GM12878 (cell line): ENCODE results near the gene SPATA24. TPM values are rescaled to one million over a fixed set of nuclear protein-coding genes. Genes with fewer than 3 reads are reported as not detected.
A peak's percentile ranks its signal among the peaks of the same experiment; 100 is the strongest.

Source experiments
- ATF3 ChIP-seq: IDR thresholded peaks from 2 replicates; pipeline ENCODE4 v1.6.1; 2011; ENCODE audit warnings: low read depth, mild to moderate bottlenecking, low read length, moderate library complexity, borderline replicate concordance; ENCODE audit errors: extremely low read depth
- ATF7 ChIP-seq: fragments of 450-650 bp; IDR thresholded peaks from 2 replicates; pipeline ENCODE4 v1.6.1; 2016; ENCODE audit warnings: low read depth, mild to moderate bottlenecking
- CEBPB ChIP-seq, 2 experiments: fragments of 150-350 bp in 1 of 2; IDR thresholded peaks; 2 replicates each; pipeline ENCODE4 v1.6.1; 2012 to 2014; ENCODE audit warnings: low read depth in 2 of 2, low read length in 2 of 2, borderline replicate concordance in 1 of 2, inconsistent platforms in 1 of 2
- EGR1 ChIP-seq, 2 experiments: IDR thresholded peaks; 1 replicate in 1 of 2; 2 replicates in 1 of 2; pipeline ENCODE4 v1.6.1; 2011 to 2012; ENCODE audit warnings: low read depth in 2 of 2, low read length in 2 of 2, borderline replicate concordance in 1 of 2, mild to moderate bottlenecking in 1 of 2, moderate library complexity in 1 of 2
- HDGF ChIP-seq: fragments of 450-650 bp; IDR thresholded peaks from 2 replicates; pipeline ENCODE4 v1.6.1; 2016; ENCODE audit warnings: antibody characterized with exemption
- IKZF1 ChIP-seq: fragments of 450-650 bp; conservative IDR thresholded peaks from 2 replicates; pipeline ENCODE4 v1.6.1; 2017; ENCODE audit warnings: antibody characterized with exemption, mild to moderate bottlenecking
- KLF5 ChIP-seq: fragments of 450-650 bp; IDR thresholded peaks from 2 replicates; pipeline ENCODE4 v1.6.1; 2014; ENCODE audit warnings: mild to moderate bottlenecking; ENCODE audit not compliant: partially characterized antibody
- RAD51 ChIP-seq: fragments of 450-650 bp; IDR thresholded peaks from 2 replicates; pipeline ENCODE4 v1.6.1; 2016; ENCODE audit warnings: moderate library complexity, mild to moderate bottlenecking, inconsistent platforms
- SMAD5 ChIP-seq: IDR thresholded peaks from 2 replicates; pipeline ENCODE4 v1.6.1; 2016; ENCODE audit warnings: antibody characterized with exemption, low read depth
- YBX1 ChIP-seq: fragments of 450-650 bp; IDR thresholded peaks from 2 replicates; pipeline ENCODE4 v1.6.1; 2016; ENCODE audit warnings: antibody characterized with exemption
- ZBED1 ChIP-seq: IDR thresholded peaks from 2 replicates; pipeline ENCODE4 v1.6.1; 2016; ENCODE audit warnings: borderline replicate concordance
- ZNF24 ChIP-seq: fragments of 450-650 bp; IDR thresholded peaks from 2 replicates; pipeline ENCODE4 v1.6.1; 2017; ENCODE audit warnings: antibody characterized with exemption, mild to moderate bottlenecking
- ZNF274 ChIP-seq: IDR thresholded peaks from one replicate; pipeline ENCODE4 v1.8.0; 2011; ENCODE audit not compliant: insufficient read length, insufficient read depth
- ZNF384 ChIP-seq: IDR thresholded peaks from 2 replicates; pipeline ENCODE4 v1.6.1; 2012; ENCODE audit warnings: low read depth, mild to moderate bottlenecking, low read length, improper control_type of control experiment, borderline replicate concordance
- polyA plus RNA-seq, 11 experiments: library from polyadenylated mRNA; depleted of rRNA in 4 of 11; unstranded in 6 of 11; stranded (reverse) in 5 of 11; fragments of >200 nt; fragmentation: Nextera tagmentation in 4 of 11; fragmentation: Illumina TruSeq in 1 of 11; extraction: Ambion mirVana in 4 of 11; extraction: Trizol in 1 of 11; gene quantifications; 1 replicate in 1 of 11; 2 replicates in 10 of 11; pipeline versions ENCODE4 v1.2.1 to v1.2.3, GENCODE V29; 2011 to 2016; ENCODE audit warnings: inconsistent platforms in 2 of 11, missing spikeins in 2 of 11, low read depth in 1 of 11
- total RNA-seq, 4 experiments: library from RNA; depleted of rRNA in 3 of 4; stranded (reverse); fragments of >200 nt in 3 of 4; fragmentation: Illumina TruSeq in 1 of 4; extraction: Trizol in 1 of 4; gene quantifications; 2 replicates each; pipeline versions ENCODE4 v1.2.1 to v1.2.3, GENCODE V29; 2013 to 2021
- TF ChIP-seq, protein P1 (sequence below): fragments of 450-650 bp; formaldehyde crosslinking; IDR thresholded peaks from 2 replicates; pipeline ENCODE4 v1.4.0; 2020; ENCODE audit warnings: mild to moderate bottlenecking, moderate library complexity
- TF ChIP-seq, protein P2 (sequence below): fragments of 450-650 bp; IDR thresholded peaks from 2 replicates; pipeline ENCODE4 v1.6.1; 2017; ENCODE audit warnings: mild to moderate bottlenecking, low read depth, inconsistent platforms; ENCODE audit not compliant: poor library complexity, severe bottlenecking
- TF ChIP-seq, protein P3 (sequence below): IDR thresholded peaks from 2 replicates; pipeline ENCODE4 v1.6.1; 2011; ENCODE audit warnings: borderline replicate concordance, low read depth, mild to moderate bottlenecking, moderate library complexity, mixed read lengths, low read length; ENCODE audit not compliant: insufficient read depth; ENCODE audit errors: extremely low read length
- TF ChIP-seq, protein P4 (sequence below): fragments of 450-650 bp; IDR thresholded peaks from 2 replicates; pipeline ENCODE4 v1.6.1; 2017; ENCODE audit warnings: low read depth, mild to moderate bottlenecking, moderate library complexity

The SPATA24 gene
- total and polyA plus RNA-seq, 10 of the 15 experiments (the other 5 are each of a cell fraction or from before 2014, with no cell fraction given) = 4.1 to 9.8 (median 7.3) TPM

DNA sequence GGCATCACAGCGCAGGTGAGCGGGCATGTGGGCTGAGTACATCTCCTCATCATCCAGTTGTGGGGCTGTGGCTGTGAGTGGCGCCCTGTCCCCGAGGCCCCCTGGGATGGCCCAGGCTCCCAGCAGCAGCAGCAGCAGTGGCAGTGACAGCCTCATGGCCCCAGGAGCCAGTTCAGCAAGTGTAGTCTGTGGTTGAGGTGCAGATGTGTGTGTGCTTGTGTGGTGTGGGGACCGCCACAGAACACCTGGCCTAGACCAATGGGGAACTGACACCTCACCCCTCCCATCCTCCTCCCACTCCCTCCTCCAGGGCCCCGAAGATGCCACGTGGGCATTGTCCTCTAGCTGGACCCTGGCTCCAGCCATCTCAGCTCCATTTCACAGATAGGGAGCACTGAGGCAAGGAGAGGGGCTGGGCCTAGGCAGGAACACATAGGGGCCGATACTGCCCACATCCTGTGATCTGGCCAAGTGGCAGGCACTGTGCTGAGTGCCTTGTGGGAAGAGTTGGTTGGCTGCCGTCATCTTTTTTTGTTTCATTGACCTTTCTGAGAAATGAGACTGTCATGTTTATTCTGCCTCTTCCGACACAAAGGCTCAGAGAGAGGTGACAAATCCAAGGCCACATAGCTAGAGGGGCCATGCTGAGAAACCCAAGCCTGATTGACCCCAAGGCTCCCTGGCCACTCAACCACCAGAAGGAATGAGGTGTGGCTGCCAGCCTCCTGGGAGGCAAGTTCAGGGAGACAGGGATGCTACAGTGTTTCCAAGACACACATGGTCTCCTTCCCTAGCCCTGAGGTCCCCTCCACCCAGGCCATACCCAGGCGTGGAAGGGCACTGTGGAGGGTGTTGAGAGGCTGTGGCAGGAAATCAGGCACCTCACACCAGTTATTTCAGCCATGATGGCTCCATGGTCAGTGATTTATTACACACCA lies 13.9 kb downstream of the SPATA24 start, which contains the start of gene MZB1 (continued):
- TF ChIP-seq, protein P1, sequence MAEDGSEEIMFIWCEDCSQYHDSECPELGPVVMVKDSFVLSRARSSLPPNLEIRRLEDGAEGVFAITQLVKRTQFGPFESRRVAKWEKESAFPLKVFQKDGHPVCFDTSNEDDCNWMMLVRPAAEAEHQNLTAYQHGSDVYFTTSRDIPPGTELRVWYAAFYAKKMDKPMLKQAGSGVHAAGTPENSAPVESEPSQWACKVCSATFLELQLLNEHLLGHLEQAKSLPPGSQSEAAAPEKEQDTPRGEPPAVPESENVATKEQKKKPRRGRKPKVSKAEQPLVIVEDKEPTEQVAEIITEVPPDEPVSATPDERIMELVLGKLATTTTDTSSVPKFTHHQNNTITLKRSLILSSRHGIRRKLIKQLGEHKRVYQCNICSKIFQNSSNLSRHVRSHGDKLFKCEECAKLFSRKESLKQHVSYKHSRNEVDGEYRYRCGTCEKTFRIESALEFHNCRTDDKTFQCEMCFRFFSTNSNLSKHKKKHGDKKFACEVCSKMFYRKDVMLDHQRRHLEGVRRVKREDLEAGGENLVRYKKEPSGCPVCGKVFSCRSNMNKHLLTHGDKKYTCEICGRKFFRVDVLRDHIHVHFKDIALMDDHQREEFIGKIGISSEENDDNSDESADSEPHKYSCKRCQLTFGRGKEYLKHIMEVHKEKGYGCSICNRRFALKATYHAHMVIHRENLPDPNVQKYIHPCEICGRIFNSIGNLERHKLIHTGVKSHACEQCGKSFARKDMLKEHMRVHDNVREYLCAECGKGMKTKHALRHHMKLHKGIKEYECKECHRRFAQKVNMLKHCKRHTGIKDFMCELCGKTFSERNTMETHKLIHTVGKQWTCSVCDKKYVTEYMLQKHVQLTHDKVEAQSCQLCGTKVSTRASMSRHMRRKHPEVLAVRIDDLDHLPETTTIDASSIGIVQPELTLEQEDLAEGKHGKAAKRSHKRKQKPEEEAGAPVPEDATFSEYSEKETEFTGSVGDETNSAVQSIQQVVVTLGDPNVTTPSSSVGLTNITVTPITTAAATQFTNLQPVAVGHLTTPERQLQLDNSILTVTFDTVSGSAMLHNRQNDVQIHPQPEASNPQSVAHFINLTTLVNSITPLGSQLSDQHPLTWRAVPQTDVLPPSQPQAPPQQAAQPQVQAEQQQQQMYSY (CRISPR knock-in tag) = no peak
- TF ChIP-seq, protein P2, sequence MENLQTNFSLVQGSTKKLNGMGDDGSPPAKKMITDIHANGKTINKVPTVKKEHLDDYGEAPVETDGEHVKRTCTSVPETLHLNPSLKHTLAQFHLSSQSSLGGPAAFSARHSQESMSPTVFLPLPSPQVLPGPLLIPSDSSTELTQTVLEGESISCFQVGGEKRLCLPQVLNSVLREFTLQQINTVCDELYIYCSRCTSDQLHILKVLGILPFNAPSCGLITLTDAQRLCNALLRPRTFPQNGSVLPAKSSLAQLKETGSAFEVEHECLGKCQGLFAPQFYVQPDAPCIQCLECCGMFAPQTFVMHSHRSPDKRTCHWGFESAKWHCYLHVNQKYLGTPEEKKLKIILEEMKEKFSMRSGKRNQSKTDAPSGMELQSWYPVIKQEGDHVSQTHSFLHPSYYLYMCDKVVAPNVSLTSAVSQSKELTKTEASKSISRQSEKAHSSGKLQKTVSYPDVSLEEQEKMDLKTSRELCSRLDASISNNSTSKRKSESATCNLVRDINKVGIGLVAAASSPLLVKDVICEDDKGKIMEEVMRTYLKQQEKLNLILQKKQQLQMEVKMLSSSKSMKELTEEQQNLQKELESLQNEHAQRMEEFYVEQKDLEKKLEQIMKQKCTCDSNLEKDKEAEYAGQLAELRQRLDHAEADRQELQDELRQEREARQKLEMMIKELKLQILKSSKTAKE = peak; percentile 69
- TF ChIP-seq IKZF1 (peak; percentile 87), ZNF384 (0 out of 2 replicates have a peak, but pooled peaks have one; percentile 7), ATF3 (no peak), EGR1 (IDR thresholded peaks at IDR 0.05; ENCODE audit: borderline replicate concordance in 1 of 2, low read depth in 2 of 2, low read length in 2 of 2) (peak in 1 of 2 experiments; percentile 76; a peak in 2 of 3 replicates), ATF7 (peak; percentile 89), SMAD5 (peak; percentile 94), ZNF24 (peak; percentile 45; the same call in 1 of the 2 replicates), ZBED1 (peak; percentile 82; the same call in 1 of the 2 replicates), KLF5 (no peak), YBX1 (no peak), CEBPB (IDR thresholded peaks at IDR 0.05; ENCODE audit: borderline replicate concordance in 1 of 2, low read depth in 2 of 2, low read length in 2 of 2) (no peak), HDGF (0 out of 2 replicates have a peak, but pooled peaks have one; percentile 66), RAD51 (peak; percentile 89), ZNF274 (no peak)
- TF ChIP-seq, protein P3, sequence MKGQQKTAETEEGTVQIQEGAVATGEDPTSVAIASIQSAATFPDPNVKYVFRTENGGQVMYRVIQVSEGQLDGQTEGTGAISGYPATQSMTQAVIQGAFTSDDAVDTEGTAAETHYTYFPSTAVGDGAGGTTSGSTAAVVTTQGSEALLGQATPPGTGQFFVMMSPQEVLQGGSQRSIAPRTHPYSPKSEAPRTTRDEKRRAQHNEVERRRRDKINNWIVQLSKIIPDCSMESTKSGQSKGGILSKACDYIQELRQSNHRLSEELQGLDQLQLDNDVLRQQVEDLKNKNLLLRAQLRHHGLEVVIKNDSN = no peak
- TF ChIP-seq, protein P4, sequence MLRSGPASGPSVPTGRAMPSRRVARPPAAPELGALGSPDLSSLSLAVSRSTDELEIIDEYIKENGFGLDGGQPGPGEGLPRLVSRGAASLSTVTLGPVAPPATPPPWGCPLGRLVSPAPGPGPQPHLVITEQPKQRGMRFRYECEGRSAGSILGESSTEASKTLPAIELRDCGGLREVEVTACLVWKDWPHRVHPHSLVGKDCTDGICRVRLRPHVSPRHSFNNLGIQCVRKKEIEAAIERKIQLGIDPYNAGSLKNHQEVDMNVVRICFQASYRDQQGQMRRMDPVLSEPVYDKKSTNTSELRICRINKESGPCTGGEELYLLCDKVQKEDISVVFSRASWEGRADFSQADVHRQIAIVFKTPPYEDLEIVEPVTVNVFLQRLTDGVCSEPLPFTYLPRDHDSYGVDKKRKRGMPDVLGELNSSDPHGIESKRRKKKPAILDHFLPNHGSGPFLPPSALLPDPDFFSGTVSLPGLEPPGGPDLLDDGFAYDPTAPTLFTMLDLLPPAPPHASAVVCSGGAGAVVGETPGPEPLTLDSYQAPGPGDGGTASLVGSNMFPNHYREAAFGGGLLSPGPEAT = peak; percentile 69; the same call in 1 of the 2 replicates
